Activated naive CD4-positive, alpha-beta T cell (primary cell): ENCODE data around the gene GUCY2C.
"Not testable (repeated sequence)": the region's sequence is repeated elsewhere in the genome, so short reads cannot be mapped to it uniquely, and the experiment has no call there.

Experiments used
- DNase-seq, 4 experiments: peaks; one replicate each; lab custom pipeline; 2025; lab: John Stamatoyannopoulos, UW

Gene GUCY2C

GRCh38 chr12:14696265-14696741, at the start of gene GUCY2C:
Gene GUCY2C, minus strand, starts transcription at chr12:14696599. Its CDS starts 151 bp downstream, at chr12:14696448.
- DNase-seq, result no peak

- no peak for DNase-seq
These were observed 46.7 kb upstream of the GUCY2C start for GRCh38 chr12:14743061-14743460.

- DNase-seq, result no peak
These were observed 45.5 kb upstream of the GUCY2C start for GRCh38 chr12:14741942-14742341.

GRCh38 chr12:14741153-14741552, 44.8 kb upstream of the GUCY2C start:
- DNase-seq, result no peak

- DNase-seq, result not testable (repeated sequence)
These were observed 40.0 kb upstream of the GUCY2C start for GRCh38 chr12:14736441-14736840.

- no peak for DNase-seq
These were observed 35.4 kb upstream of the GUCY2C start for GRCh38 chr12:14731821-14732220.

- no peak for DNase-seq
These were observed 33.2 kb upstream of the GUCY2C start for GRCh38 chr12:14729586-14729985.

- peak in 2 of 4 experiments; percentile 2 to 23 for DNase-seq
These were observed 27.4 kb upstream of the GUCY2C start for GRCh38 chr12:14723763-14724162.

GRCh38 chr12:14716848-14717444, 20.5 kb upstream of the GUCY2C start:
- DNase-seq, result peak in 2 of 4 experiments; percentile 2 to 4

- DNase-seq, result no peak
These were observed 18.0 kb upstream of the GUCY2C start for GRCh38 chr12:14714437-14714836.

GRCh38 chr12:14710632-14711320, 14.4 kb upstream of the GUCY2C start:
- DNase-seq, result no peak

- no peak for DNase-seq
These were observed 5.6 kb upstream of the GUCY2C start for GRCh38 chr12:14701809-14702568.

GRCh38 chr12:14700935-14701334, 4.5 kb upstream of the GUCY2C start:
- DNase-seq, result no peak

- no peak for DNase-seq
These were observed 3.5 kb upstream of the GUCY2C start for GRCh38 chr12:14699923-14700322.

- DNase-seq, result no peak
These were observed 2.2 kb upstream of the GUCY2C start for GRCh38 chr12:14698555-14698954.

- DNase-seq, result no peak
These were observed 671 bp downstream of the GUCY2C start for GRCh38 chr12:14695715-14696141.

GRCh38 chr12:14694970-14695369, 1.4 kb downstream of the GUCY2C start:
- no peak for DNase-seq

- DNase-seq, result no peak
These were observed 2.2 kb downstream of the GUCY2C start for GRCh38 chr12:14694145-14694714.

GRCh38 chr12:14693116-14693515, 3.3 kb downstream of the GUCY2C start:
- no peak for DNase-seq

GRCh38 chr12:14691560-14691959, 4.8 kb downstream of the GUCY2C start:
- DNase-seq, result no peak

- DNase-seq, result no peak
These were observed 6.4 kb downstream of the GUCY2C start for GRCh38 chr12:14689996-14690395.

- DNase-seq, result no peak
These were observed 7.3 kb downstream of the GUCY2C start for GRCh38 chr12:14689144-14689543.
